Fibroblast of peridontal ligament (primary cell): Measurements from ENCODE around the gene CA4.
"Not testable (repeated sequence)": the region's sequence is repeated elsewhere in the genome, so short reads cannot be mapped to it uniquely, and the experiment has no call there.

ENCODE experiments used
- DNase-seq: peaks from one replicate; pipeline ENCODE4 v3.0.0-alpha.2; 2010; ENCODE audit errors: extremely low read depth

The CA4 gene

GRCh38 chr17:60174035-60174434, 24.3 kb downstream of the CA4 start:
- DNase-seq, result no peak

GRCh38 chr17:60174767-60175166, 25.0 kb downstream of the CA4 start:
- peak; percentile 34 for DNase-seq

- not testable (repeated sequence) for DNase-seq
Observed at GRCh38 chr17:60176763-60177162, 27.0 kb downstream of the CA4 start.

- DNase-seq, result not testable (repeated sequence)
Observed at GRCh38 chr17:60178180-60178579, 28.4 kb downstream of the CA4 start.

- DNase-seq, result not testable (repeated sequence)
Observed at GRCh38 chr17:60180380-60180779, 30.6 kb downstream of the CA4 start.

- DNase-seq, result not testable (repeated sequence)
Observed at GRCh38 chr17:60186372-60186771, 36.6 kb downstream of the CA4 start.

GRCh38 chr17:60186846-60187745, 37.3 kb downstream of the CA4 start:
- peak; percentile 32 for DNase-seq

- no peak for DNase-seq
Observed at GRCh38 chr17:60188759-60189158, 39.0 kb downstream of the CA4 start.

GRCh38 chr17:60190032-60190431, 40.3 kb downstream of the CA4 start:
- not testable (repeated sequence) for DNase-seq

GRCh38 chr17:60193032-60193431, 43.3 kb downstream of the CA4 start:
- not testable (repeated sequence) for DNase-seq

GRCh38 chr17:60193482-60193881, 43.7 kb downstream of the CA4 start:
- DNase-seq, result no peak

- DNase-seq, result not testable (repeated sequence)
Observed at GRCh38 chr17:60194141-60194540, 44.4 kb downstream of the CA4 start.

- not testable (repeated sequence) for DNase-seq
Observed at GRCh38 chr17:60198630-60199029, 48.9 kb downstream of the CA4 start.

- not testable (repeated sequence) for DNase-seq
Observed at GRCh38 chr17:60205782-60206181, 56.0 kb downstream of the CA4 start.

GRCh38 chr17:60208302-60208701, 58.5 kb downstream of the CA4 start:
- DNase-seq, result not testable (repeated sequence)
